PFSK-1 (cell line): Measurements from ENCODE around the gene NECTIN4.
A peak's percentile ranks its signal among the peaks of the same experiment; 100 is the strongest.

ENCODE experiments used
- POLR2AphosphoS5 ChIP-seq: IDR thresholded peaks from 2 replicates; pipeline ENCODE4 v1.6.1; 2012; ENCODE audit warnings: low read depth, mild to moderate bottlenecking, control low read depth, low read length, moderate library complexity
- TF ChIP-seq, protein P1 (sequence below), 2 experiments: IDR thresholded peaks; 2 replicates each; pipeline versions ENCODE4 v1.6.1 to v1.8.0; 2011 to 2012; ENCODE audit warnings: low read depth in 2 of 2, low read length in 2 of 2, control low read depth in 1 of 2, inconsistent platforms in 1 of 2, mild to moderate bottlenecking in 1 of 2, moderate library complexity in 1 of 2; ENCODE audit not compliant: insufficient read depth in 1 of 2

DNA sequence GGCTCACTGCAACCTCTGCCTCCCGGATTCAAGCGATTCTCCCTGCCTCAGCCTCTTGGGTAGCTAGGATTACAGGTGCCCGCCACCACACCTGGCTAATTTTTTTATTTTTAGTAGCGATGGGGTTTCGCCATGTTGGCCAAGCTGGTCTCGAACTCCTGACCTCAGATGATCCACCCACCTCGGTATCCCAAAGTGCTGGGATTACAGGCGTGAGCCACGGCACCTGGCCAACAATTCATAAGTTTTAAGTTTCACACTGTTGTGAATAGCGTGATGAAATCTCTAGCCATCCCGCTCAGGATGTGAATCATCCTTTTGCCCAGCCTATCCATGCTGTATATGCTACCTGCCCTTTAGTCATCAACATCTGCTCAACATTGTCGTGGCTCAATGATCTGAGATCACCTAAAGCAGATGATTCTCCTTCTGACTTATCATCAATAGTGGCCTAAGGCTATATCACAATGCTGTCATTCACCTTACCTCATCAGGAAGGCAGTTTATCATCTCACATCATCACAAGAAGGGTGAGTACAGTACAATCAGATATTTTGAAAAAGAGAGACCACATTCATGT is 25.9 kb upstream of the NECTIN4 start:
- TF ChIP-seq, protein P1, sequence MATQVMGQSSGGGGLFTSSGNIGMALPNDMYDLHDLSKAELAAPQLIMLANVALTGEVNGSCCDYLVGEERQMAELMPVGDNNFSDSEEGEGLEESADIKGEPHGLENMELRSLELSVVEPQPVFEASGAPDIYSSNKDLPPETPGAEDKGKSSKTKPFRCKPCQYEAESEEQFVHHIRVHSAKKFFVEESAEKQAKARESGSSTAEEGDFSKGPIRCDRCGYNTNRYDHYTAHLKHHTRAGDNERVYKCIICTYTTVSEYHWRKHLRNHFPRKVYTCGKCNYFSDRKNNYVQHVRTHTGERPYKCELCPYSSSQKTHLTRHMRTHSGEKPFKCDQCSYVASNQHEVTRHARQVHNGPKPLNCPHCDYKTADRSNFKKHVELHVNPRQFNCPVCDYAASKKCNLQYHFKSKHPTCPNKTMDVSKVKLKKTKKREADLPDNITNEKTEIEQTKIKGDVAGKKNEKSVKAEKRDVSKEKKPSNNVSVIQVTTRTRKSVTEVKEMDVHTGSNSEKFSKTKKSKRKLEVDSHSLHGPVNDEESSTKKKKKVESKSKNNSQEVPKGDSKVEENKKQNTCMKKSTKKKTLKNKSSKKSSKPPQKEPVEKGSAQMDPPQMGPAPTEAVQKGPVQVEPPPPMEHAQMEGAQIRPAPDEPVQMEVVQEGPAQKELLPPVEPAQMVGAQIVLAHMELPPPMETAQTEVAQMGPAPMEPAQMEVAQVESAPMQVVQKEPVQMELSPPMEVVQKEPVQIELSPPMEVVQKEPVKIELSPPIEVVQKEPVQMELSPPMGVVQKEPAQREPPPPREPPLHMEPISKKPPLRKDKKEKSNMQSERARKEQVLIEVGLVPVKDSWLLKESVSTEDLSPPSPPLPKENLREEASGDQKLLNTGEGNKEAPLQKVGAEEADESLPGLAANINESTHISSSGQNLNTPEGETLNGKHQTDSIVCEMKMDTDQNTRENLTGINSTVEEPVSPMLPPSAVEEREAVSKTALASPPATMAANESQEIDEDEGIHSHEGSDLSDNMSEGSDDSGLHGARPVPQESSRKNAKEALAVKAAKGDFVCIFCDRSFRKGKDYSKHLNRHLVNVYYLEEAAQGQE (IDR thresholded peaks at IDR 0.05; ENCODE audit: insufficient read depth in 1 of 2, low read depth in 2 of 2, low read length in 2 of 2) = no peak
- 0 out of 2 replicates have a peak, but pooled peaks have one; percentile 7 for TF ChIP-seq POLR2AphosphoS5
